Gastroesophageal sphincter (tissue), 2 donors: ENCODE results near the gene TRIM65.

Experiments
- POLR2A ChIP-seq, 2 donors: fragments of 450-650 bp; IDR thresholded peaks; one replicate each; pipeline ENCODE4 v1.6.1; 2017; ENCODE audit warnings: antibody characterized with exemption in 2 of 2, mild to moderate bottlenecking in 2 of 2, moderate library complexity in 1 of 2
- POLR2AphosphoS5 ChIP-seq: sonication (generic); formaldehyde crosslinking; IDR thresholded peaks from one replicate; pipeline ENCODE4 v1.6.1; 2017; ENCODE audit warnings: antibody characterized with exemption

- no peak for TF ChIP-seq POLR2AphosphoS5
- TF ChIP-seq POLR2A (IDR thresholded peaks at IDR 0.05): no peak
These were observed 9.6 kb upstream of the TRIM65 start for GRCh38 chr17:75906143-75906884.
